HG03342 (cell line): Measurements from ENCODE around the gene GRIN2D.
"Not testable (repeated sequence)": the region's sequence is repeated elsewhere in the genome, so short reads cannot be mapped to it uniquely, and the experiment has no call there.

ENCODE experiments used
- ATAC-seq: cut with Tn5 transposase; IDR thresholded peaks from one replicate; pipeline ENCODE4 v1.9.1; 2021; ENCODE audit warnings: mild to moderate bottlenecking, moderate library complexity; ENCODE audit not compliant: unreplicated experiment

The GRIN2D gene

DNA sequence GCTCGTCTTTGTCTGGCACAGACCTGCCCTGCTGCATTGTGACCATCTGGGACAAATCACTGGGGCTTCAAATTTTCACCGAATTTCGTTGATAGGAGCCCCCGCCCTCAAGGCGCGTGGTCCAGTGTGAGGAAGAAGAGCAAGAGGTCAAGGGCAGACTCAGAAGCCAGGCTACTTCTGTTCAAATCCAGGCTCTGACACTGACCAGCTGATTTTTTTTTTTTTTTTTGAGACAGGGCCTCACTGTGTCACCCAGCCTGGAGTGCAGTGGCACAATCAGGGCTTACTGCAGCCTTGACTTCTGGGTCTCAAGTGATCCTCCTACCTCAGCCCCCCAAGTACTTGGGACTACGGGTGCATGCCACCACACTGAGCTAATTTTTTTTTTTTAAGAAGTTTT is 22.1 kb upstream of the GRIN2D start:
- ATAC-seq: no peak

DNA sequence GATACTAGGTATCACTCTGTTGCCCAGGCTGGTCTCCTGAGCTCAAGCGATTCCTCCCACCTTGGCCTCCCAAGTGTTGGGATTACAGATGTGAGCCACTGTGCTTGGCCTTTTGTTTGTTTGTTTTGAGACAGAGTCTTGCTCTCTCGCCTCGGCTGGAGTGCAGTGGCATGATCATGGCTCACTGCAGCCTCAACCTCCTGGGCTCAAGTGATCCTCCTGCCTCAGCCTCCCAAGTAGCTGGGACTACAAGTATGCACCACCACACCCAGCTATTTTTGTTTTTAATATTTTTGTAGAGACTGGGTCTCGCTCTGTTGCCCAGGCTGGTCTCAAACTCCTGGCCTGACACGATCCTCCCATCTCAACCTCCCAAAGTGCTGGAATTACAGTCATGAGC is 21.7 kb upstream of the GRIN2D start:
- not testable (repeated sequence) for ATAC-seq

DNA sequence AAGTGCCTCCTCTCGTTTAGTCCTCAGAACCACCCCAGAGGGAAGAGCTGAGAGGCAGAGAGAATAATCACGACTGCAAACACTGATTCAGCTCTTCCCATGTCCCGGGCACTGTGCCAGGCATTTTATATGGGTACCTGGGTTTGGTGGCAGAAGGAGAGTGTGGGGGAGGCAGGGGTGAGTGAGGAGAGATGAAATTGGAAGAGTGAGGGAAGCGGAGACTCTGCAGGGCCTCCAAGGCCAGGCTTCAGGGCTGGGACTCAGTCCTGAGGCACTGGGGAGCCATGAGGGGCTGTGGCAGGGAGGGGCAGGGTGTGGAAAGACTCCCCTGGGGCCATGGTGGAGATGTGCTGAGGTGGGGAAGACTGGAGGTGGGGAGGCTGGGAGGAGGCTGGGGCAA is 20.6 kb upstream of the GRIN2D start:
- ATAC-seq: no peak

DNA sequence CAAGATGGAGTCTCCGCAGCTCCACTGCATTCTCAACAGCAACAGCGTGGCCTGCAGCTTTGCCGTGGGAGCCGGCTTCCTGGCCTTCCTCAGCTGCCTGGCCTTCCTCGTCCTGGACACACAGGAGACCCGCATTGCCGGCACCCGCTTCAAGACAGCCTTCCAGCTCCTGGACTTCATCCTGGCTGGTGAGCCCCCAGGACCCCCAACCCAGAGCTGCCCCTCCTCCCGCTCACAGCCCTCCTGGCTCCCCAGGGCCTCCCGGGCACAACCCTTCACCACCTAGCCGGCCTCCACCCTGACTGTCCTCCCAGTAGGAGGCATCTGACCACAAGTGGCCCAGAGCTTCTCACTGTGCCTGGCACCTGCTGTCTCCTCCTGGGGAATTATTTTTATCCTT is 19.9 kb upstream of the GRIN2D start:
- no peak for ATAC-seq

DNA sequence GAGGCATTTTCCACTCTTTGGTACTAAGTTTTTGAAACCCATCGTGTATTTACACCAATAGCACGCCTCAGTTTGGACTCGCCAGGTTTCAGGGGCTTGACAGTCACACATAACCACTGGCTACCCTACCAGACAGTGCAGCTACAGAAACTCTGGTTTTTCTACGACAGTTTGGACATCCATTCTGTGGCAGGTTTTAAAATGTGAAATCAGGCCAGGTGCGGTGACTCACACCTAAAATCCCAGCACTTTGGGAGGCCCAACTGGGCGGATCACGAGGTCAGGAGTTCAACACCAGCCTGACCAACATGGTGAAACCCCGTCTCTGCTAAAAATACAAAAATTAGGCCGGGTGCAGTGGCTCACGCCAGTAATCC is 15.3 kb upstream of the GRIN2D start:
- ATAC-seq: no peak

DNA sequence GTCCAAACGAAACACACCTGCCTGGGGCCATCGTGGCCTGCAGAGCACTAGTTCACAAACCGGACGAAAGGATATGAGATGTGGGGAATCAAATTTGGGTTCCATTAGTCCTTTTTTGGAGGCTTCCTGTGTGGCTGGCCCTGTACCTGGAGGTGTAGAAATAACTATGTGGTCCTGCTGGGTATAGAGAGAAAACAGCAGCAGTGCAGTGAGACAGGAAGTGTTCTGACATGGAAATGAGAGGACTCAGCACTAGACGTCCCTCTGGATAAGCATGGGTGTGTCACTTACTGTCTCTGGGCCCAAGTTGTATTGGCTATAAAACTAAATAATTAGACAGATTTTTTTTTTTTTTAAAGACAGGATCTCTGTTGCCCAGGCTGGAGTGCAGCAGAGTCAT is 14.4 kb upstream of the GRIN2D start:
- no peak for ATAC-seq

DNA sequence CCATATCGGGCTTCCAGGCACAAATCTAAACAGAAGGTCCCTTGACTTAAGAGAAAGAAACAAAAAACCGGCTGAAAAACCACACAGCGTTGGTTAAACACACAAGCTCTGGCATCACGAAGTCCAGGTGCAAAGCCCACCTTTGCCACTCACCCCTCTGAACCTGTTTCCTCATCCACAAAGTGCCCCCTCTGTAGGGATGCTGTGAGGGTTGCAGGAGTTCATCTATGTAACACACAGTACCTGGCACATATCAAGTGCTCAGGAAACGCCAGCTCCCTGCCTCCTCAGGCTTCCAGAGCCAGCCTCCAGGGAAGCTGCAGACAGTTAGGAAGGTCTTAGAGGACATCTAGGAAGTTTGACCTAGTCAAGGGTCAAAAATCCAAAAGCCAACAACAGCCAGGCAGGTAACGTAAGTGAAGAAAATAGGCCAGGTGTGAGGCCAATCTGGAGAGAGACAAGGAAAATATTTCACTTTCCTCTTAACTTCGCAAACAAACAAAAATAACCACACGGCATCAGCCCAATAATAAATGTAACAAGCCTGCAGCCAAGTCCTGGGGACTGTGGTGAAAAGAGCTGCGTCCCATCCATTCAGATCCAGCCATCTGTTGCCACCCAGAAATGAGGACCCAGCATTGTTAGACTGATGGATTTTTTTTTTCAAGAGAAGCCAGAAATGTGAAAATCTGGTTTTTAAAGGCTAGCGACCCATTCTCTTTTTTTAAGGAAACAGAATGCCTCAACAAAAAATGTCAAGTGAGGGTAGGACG is 12.1 kb upstream of the GRIN2D start:
- no peak for ATAC-seq

DNA sequence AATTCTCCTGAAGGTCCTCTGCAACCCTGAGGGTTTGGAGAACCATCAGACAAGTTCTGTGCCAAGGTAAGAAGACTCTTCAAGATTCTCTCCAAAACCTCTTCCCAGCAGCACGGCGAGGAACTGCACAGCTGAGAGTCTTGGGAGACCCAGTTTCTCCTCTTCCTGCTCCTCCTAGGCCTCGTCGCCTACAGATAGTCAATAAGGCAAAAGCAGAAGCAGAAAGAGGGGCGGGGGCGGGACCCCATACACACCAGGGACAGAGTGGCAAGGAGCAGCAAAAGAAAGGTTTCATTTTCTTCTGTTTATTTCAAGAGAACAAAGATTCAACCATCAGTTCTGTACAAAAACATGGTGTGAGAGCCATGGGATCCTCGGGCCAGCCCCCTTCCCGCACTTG is 11.2 kb upstream of the GRIN2D start:
- ATAC-seq: no peak

DNA sequence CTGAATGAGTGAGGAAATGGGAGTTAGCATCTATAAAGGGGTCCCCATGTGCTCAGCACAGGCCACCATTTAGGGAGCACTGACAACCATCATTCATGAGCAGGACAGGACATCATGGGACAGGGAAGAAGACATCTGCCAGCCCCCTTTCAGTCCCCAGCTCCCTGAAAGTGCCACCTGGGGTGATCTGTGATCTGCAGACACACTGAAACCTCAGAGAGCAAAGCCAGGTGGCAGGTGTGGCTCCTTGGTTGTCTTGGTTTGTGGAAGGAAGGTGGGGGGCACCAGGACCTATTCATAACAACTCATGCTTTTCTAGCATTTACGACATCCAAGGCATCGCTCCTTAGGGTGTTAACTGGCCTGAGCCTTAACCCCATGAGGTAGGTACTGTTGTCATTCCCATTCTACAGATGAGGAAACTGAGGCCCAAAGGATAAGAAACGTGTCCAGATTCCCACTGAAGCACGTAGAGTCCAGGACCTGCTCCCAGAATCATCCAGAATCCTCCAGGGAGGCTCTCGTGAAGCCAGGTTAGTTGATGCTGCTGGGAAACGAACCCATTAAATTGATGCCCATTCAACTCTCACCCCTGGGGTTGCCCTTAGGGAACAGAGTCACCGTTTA is 7.9 kb upstream of the GRIN2D start:
- ATAC-seq: no peak

DNA sequence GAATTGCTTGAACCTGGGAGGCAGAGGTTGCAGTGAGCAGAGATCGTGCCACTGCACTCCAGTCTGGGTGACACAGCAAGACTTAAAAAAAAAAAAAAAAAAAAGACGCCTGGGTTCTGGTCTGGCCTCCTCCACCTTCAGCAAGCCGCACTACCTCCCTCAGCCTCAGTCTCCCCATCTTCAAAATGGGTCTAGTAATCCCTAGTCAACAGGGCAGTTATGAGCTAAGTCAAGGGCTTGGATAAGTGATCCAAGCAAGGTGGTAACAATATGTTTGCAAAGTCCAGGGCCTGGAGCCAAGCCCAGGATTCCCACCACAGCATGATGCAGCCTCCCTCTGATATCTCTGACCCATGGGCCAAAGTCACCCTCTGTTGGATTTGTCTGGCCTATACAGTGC is 6.5 kb upstream of the GRIN2D start:
- ATAC-seq: no peak

DNA sequence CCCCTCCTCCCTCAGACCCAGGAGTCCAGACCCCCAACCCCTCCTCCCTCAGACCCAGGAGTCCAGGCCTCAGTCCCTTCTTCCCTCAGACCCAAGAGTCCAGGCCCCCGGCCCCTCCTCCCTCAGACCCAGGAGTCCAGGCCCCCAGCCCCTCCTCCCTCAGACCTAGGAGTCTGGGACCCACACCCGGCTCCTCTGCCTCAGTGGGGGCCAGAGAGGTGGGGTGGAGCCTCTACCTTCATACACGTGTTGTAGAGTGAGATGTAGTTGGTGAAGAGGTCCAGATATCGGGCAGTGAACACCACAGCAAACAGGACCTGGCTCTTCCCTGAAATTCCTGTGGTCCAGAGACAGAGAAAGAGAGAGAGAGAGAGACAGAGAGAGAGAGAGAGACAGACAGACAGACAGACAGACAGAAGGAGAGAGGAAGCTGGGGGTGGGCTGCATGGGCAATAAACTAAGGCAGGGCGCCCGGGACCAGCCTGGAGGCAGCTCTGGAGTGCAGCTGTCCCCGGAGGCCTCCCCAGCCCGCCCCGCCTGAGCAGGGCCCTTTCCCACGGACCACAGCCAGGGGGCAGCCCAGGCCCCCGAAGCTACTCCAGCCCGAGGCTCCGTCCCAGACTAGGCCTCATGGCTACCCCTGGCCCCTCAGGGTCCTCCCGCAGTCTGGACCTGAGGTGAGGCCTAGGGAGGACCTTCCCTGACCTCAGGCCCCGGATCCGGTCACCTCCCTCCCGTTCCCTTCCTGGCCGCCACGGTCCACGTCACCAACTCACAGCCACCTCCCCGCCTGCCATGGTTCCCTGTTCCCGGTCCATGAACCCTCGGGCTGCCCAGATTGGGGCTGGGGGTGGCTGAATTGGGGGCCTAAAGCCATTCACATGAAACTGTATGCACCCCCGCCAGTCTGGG is 3.0 kb upstream of the GRIN2D start:
- ATAC-seq: no peak

DNA sequence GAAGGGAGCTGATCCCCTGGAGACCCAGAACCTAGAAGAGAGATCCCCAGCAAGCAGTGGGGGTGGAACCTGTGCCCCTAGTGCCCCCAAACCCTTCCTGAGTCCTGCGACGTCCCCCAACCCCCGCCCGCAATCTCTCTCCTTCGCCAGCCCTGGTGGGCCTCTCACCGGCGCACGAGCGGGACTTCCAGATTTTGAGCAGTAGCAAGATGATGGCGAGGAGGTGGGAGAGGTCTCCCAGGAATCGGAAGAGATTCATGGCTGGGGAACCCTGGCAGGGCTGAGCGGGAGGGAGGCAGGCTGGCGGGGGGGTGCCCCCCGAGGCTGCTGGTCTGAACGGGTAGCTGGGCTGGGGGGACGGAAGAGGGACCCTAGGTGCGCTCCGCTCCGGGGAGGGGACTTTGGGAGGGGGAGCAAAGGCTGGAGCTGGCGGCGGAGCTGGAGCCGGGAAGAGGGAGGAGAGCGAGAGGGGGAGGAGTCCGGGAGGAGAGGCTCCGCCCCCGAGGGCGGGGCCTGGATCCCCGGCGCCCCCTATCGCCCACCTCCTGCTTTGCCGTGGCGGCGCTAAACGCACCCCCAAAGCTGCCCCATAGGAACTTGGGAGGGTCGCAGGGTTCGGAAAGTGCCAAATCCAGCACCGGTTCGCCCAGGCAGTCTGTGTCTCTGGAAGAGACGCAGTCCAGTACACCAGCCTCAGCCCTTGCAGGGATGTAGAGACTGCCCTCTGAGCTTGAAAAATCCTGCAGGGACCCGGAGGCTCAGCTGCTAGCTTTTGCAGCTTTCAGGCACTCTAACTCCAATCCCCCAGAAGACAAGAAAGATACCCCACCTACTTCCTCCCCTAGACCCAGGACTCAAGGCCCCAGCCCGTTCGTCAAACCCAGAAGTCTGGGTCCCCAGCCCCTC is 2.1 kb upstream of the GRIN2D start, which contains the start of gene KDELR1:
Gene KDELR1 (minus strand): TSS at position 452 of the 906 bp plus-strand sequence. CDS start 193 bp downstream, at position 259.
- ATAC-seq: peak; percentile 69

DNA sequence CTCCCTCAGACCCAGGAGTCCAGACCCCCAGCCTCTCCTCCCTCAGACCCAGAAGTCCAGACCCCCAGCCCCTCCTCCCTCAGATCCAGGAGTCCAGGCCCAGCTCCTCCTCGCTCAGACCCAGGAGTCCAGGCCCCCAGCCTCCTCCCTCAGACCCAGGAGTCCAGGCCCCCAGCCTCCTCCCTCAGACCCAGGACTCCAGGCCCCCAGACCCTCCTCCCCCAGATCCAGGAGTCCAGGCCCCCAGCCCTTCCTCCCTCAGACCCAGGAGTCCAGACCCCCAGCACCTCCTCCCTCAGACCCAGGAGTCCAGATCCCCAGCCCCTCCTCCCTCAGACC is 1.5 kb upstream of the GRIN2D start:
- ATAC-seq: not testable (repeated sequence)

DNA sequence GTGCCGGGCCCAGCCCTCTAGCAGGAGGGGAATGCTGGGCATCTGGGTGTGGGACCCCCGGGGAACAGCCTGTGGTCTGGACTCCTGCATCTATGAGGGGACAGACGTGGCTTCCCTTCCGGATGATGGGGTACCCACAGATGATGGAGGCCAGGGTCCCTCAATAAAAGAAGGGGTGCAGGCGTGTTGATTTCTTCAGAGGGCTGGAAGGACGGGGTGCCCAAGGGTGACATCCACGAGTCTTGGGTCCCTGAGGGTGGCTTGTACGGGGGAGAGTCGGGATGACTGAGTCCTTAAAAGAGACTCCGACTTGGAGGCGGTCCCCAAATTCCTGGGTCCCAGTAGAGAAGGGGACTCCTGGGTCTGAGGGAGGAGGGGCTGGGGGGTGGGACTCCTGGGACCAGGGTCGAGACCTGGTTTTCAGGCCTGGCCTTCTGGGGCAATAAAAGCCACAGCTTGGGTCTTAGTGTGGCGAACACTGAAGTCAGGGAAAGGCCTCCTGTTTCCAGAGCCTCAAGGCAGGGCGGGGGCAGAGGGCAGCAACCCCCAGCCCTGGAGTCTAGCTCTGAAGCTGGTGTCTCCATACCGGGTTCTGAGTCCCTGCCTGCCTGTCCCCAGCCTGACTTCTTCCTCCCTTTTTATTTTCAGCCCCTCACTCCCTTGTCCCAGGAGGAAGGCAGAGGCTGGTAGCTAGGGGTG is 459 bp upstream of the GRIN2D start:
- ATAC-seq: no peak

DNA sequence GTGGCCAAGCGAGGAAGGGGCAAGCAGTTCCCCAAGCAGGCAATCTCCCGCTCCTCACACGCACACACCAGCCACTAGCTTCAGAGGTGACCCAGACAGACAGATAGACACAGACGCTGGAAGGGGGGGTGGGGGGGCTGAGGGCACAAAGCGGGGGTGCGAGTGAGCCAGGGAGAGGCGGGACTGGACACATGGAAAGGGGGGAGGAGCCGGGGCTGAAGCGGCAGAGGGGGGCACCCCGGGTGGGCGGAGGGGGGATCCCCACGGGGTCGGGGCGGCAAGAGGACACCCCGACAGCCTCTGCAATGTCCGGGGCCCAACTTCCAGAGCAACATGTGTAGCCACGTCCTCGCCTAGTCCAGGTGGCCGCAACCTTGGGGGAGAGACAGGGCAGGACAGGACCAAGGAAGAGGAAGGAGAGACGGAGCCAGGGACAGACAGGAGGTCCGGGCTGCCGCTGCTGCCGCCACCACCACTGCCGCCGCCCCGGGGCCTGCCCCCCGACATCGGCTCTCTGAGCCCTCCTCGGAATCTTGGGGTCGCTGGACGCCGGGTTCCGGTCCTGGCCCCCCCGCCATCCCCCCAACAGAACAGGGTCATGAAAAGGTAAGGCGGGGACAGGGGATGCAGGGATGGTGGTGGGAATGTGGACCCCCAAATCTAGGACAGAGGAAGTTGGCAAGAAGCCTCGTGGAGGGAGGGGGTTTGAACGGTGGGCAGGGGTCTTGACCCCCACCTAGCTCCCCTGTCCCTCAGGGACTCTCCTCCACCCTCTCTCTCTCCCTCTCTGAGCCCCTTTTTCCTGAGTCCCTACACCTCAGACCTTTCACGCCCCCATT is 1.1 kb downstream of the GRIN2D start:
- ATAC-seq: no peak

DNA sequence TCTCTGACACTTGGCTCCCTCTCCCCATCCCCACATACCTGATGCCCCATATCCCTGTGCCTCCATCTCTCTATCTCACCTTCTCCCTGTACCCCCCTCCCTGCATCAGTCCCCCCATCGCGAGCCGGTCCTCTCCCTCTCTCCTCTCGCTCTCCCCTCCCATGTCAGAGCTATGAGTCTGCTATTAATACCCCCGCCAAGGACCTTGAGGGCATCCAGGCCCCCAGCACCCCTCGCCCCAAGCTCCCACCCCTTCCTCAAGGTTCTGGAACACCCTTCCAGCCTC is 1.6 kb downstream of the GRIN2D start:
- ATAC-seq: no peak

DNA sequence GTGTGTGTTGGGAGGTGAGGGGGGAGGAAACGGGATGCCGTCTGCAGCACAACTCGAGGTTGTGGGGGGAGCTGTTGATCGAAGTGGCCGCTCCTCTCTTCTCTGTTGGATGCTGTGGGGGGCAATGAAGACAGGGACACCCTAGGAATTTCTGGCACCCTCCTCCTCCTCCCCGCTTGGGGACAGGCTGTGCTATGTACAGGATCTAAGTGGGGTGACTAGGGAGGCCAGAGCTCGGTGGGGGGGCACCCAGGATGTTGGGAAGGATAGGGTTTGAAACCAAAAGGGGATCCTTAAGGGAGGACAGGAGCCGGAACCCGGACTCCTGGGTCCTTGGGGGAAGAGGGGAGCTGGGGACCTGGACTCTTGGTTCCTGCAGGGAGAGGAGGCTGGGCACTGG is 2.0 kb downstream of the GRIN2D start:
- ATAC-seq: no peak

DNA sequence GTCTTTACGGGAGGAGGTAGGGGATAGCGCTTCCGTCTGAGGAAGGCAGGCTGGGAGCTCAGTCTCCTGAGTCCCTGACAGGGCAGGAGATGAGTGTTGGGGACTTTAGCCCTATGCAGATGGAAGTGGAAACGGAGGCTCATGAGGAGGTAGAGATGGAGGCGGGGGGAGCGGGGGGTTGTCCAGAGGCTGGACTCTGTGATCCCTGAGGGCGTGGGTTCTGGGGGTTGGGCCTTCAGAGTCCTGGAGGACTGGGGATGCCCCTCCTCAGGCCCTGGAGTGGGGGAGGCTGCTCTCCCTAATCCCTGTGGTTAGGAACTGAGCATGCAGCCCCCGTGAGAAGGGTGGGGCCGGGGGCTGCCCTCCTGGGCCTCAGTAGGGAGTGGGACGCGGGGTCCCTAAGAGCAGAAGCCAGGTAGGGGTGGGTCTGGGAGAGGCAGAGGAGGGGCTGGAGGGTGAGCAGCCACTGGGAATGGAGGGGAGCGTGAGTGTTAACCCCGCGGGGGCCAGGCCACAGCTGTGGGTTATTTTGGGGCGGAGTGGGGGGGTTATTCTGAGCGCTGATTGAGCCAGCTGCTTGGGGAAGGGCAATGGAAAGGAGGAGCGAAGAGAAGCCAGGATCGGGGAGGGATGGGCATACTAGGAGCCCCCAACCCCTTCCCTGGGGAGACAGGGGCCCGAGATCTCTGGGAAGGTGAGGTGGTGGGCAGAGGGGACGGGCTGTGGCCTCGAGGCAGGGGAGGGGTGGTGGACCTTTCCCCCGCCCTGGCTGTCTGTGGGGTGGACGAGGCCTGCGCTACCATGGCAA is 2.8 kb downstream of the GRIN2D start:
- ATAC-seq: no peak

DNA sequence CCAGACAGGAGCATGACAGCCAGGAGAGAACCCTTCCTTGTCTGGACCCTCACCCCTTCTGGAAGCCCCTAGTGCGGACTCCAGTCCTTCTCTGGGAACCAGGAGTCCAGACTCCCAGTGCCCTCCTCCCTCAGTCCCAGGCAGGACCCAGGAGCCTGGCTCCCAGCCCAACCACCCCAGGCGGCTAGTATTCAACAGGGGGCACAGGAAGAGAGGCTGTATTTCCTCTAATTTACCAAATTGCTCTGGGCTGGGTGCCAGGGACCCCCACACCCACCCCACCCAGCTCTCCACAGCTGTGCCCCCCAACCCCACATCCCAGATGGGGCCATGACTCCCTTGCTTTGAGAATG is 3.3 kb downstream of the GRIN2D start:
- ATAC-seq: no peak
